Endodermal cell (in vitro differentiated cells): Measurements from ENCODE around the gene MAD2L1BP. TPM values are rescaled to one million over a fixed set of nuclear protein-coding genes. Genes with fewer than 3 reads are reported as not detected.

Experiments used
- DNase-seq: peaks from one replicate; pipeline ENCODE4 v3.0.0-alpha.2; 2017
- H3K27ac ChIP-seq: 2 replicates; pipeline ENCODE4 v1.5.1; 2013; ENCODE audit warnings: mild to moderate bottlenecking, low read depth, low read length, moderate library complexity
- H3K27me3 ChIP-seq: 2 replicates; pipeline ENCODE4 v1.6.1; 2013; ENCODE audit warnings: mild to moderate bottlenecking, low read length, moderate library complexity; ENCODE audit not compliant: insufficient read depth, control insufficient read depth, poor library complexity, severe bottlenecking
- H3K36me3 ChIP-seq: 2 replicates; pipeline ENCODE4 v1.7.0; 2013; ENCODE audit warnings: mild to moderate bottlenecking, low read length, moderate library complexity; ENCODE audit not compliant: control insufficient read depth, insufficient read depth
- H3K4me1 ChIP-seq: one replicate; pipeline ENCODE4 v1.7.0; 2013; ENCODE audit warnings: low read length; ENCODE audit not compliant: control insufficient read depth, insufficient read depth
- H3K4me3 ChIP-seq: 2 replicates; pipeline ENCODE4 v1.5.1; 2013; ENCODE audit warnings: mild to moderate bottlenecking, low read length, moderate library complexity
- H3K9ac ChIP-seq: 2 replicates; pipeline ENCODE4 v1.6.1; 2013; ENCODE audit warnings: mild to moderate bottlenecking, low read length, moderate library complexity; ENCODE audit not compliant: poor library complexity, severe bottlenecking; ENCODE audit errors: extremely low read depth
- H3K9me3 ChIP-seq: 2 replicates; pipeline ENCODE4 v1.6.1; 2013; ENCODE audit warnings: mild to moderate bottlenecking, low read length, moderate library complexity; ENCODE audit not compliant: control insufficient read depth
- H3K27ac Mint-ChIP-seq: 2 replicates; pipeline ENCODE4 v1.8.0; 2020; ENCODE audit warnings: mixed read lengths
- H3K27me3 Mint-ChIP-seq: 2 replicates; pipeline ENCODE4 v1.8.0; 2021; ENCODE audit warnings: mild to moderate bottlenecking, mixed read lengths; ENCODE audit not compliant: insufficient read depth
- H3K36me3 Mint-ChIP-seq: 2 replicates; pipeline ENCODE4 v1.8.0; 2020; ENCODE audit warnings: low read depth, mixed read lengths
- H3K4me1 Mint-ChIP-seq: 2 replicates; pipeline ENCODE4 v1.8.0; 2020; ENCODE audit warnings: mixed read lengths
- H3K4me3 Mint-ChIP-seq: 2 replicates; pipeline ENCODE4 v1.8.0; 2020; ENCODE audit warnings: mild to moderate bottlenecking, moderate library complexity, mixed read lengths
- H3K9me3 Mint-ChIP-seq: 2 replicates; pipeline ENCODE4 v1.8.0; 2020; ENCODE audit warnings: mild to moderate bottlenecking, mixed read lengths
- WGBS, 2 experiments: methylation state at CpG; one replicate each; pipeline versions ENCODE4 v1.1.5 to v1.1.7; 2013; ENCODE audit warnings: missing lambda C conversion rate in 2 of 2, mixed read lengths in 1 of 2; ENCODE audit not compliant: insufficient coverage in 1 of 2, insufficient read length in 1 of 2; 5-methylcytosine and 5-hydroxymethylcytosine counted together
- total RNA-seq, 2 donors: library from RNA; stranded (reverse); fragmentation: NEBNext Ultra II Directional in 1 of 2; extraction: Animal tissue kit (Norgen Biotek cat#: 25700) in 1 of 2; gene quantifications; 2 replicates in 1 of 2; 3 replicates in 1 of 2; pipeline ENCODE4 v1.2.1, GENCODE V29; 2021
- TF ChIP-seq, protein P1 (sequence below): fragments of 200-600 bp; sonication (generic); conservative IDR thresholded peaks from 2 replicates; pipeline ENCODE4 v1.5.0; 2021; ENCODE audit warnings: antibody characterized with exemption, mild to moderate bottlenecking

The MAD2L1BP gene
- total RNA-seq, 2 donors from 2014 or later = 32.7 to 41.5 TPM

DNA sequence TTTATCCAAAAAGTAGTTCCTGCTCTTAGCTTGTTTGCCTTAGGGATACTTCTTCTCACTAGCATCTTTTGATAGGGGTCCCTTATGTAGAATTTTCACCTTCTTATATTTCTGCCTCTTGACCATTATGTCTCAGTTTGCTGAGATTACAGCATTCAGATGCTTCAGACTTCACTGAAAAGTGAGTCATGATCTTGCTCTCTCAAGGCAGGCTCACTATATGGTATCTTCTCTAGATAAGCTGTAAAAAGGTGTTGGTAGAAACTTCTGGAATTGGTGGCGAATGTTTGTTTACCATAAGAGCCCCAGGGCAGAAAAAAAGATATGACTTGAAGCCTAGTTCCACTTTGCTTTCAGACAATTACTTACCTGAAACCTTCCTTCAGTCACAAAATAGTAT lies 26.2 kb upstream of the MAD2L1BP start:
- no peaks in the 10 kb centered on the region for H3K9me3 ChIP-seq

DNA sequence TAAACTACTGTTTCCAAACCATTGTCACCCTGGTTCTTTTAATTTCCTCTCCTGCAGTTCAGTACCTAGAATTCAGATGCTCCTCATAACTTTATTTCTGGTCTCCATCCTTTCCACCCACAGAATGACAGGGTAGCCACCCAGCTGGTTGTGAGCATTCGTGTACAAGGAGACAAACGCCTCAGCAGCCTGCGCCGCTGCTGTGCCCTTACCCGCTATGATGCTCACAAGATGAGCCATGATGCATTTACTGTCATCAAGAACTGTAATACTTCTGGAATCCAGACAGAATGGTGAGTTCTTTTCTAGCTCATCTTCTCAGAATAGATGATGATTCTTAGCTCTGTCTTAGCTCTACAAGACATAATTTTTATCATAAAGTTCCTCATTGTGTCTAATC lies 25.2 kb upstream of the MAD2L1BP start:
- 92 to 96% methylated on average over 5 of the region's 5 CpGs for WGBS, 2 experiments
- no peaks in the 10 kb centered on the region for H3K4me1 ChIP-seq
- H3K27me3 ChIP-seq = no peaks in the 10 kb centered on the region
- H3K9me3 Mint-ChIP-seq = no peaks in the 10 kb centered on the region
- H3K27me3 Mint-ChIP-seq = no peaks in the 10 kb centered on the region
- TF ChIP-seq, protein P1, sequence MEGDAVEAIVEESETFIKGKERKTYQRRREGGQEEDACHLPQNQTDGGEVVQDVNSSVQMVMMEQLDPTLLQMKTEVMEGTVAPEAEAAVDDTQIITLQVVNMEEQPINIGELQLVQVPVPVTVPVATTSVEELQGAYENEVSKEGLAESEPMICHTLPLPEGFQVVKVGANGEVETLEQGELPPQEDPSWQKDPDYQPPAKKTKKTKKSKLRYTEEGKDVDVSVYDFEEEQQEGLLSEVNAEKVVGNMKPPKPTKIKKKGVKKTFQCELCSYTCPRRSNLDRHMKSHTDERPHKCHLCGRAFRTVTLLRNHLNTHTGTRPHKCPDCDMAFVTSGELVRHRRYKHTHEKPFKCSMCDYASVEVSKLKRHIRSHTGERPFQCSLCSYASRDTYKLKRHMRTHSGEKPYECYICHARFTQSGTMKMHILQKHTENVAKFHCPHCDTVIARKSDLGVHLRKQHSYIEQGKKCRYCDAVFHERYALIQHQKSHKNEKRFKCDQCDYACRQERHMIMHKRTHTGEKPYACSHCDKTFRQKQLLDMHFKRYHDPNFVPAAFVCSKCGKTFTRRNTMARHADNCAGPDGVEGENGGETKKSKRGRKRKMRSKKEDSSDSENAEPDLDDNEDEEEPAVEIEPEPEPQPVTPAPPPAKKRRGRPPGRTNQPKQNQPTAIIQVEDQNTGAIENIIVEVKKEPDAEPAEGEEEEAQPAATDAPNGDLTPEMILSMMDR = no peak
- no peak overlapping the region for H3K4me3 ChIP-seq
- H3K36me3 ChIP-seq = peaks cover 67% of the 10 kb centered on the region
- no peak overlapping the region for H3K9ac ChIP-seq
- H3K36me3 Mint-ChIP-seq = peaks cover 20% of the 10 kb centered on the region
- peaks cover 3% of the 10 kb centered on the region for H3K4me1 Mint-ChIP-seq
- H3K27ac Mint-ChIP-seq = no peak overlapping the region
- no peak overlapping the region for H3K4me3 Mint-ChIP-seq
- no peak for DNase-seq
- H3K9me3 ChIP-seq = no peaks in the 10 kb centered on the region
- H3K27ac ChIP-seq = no peak overlapping the region

More for the DNA sequence above, 26.2 kb upstream of the MAD2L1BP start:
- H3K36me3 Mint-ChIP-seq = peaks cover 19% of the 10 kb centered on the region
- H3K27me3 Mint-ChIP-seq = no peaks in the 10 kb centered on the region
- Histone ChIP-seq H3K9ac (no peak overlapping the region), H3K4me3 (no peak overlapping the region), H3K27ac (no peak overlapping the region), H3K4me1 (no peaks in the 10 kb centered on the region), H3K36me3 (peaks cover 67% of the 10 kb centered on the region), H3K27me3 (no peaks in the 10 kb centered on the region)
- WGBS, 2 experiments = 83% methylated on average over 1 of the region's 1 CpG; no CpG with 5 or more reads in 1 of the 2 experiments
- peaks cover 3% of the 10 kb centered on the region for H3K4me1 Mint-ChIP-seq
- no peak overlapping the region for H3K4me3 Mint-ChIP-seq
- TF ChIP-seq, protein P1 = no peak
- DNase-seq = no peak
- no peak overlapping the region for H3K27ac Mint-ChIP-seq
- H3K9me3 Mint-ChIP-seq = no peaks in the 10 kb centered on the region

DNA sequence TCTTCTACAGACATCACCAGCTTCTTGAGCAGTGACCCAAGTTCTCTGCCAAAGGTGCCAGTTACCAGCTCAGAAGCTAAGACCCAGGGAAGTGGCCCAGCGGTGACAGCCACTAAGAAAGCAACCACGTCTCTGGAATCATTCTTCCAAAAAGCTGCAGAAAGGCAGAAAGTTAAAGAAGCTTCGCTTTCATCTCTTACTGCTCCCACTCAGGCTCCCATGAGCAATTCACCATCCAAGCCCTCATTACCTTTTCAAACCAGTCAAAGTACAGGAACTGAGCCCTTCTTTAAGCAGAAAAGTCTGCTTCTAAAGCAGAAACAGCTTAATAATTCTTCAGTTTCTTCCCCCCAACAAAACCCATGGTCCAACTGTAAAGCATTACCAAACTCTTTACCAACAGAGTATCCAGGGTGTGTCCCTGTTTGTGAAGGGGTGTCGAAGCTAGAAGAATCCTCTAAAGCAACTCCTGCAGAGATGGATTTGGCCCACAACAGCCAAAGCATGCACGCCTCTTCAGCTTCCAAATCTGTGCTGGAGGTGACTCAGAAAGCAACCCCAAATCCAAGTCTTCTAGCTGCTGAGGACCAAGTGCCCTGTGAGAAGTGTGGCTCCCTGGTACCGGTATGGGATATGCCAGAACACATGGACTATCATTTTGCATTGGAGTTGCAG lies 21.8 kb upstream of the MAD2L1BP start:
- H3K27ac ChIP-seq = no peak overlapping the region
- Mint-ChIP-seq H3K4me1 (peaks cover 3% of the 10 kb centered on the region), H3K27ac (no peak overlapping the region), H3K4me3 (no peak overlapping the region), H3K36me3 (peaks cover 17% of the 10 kb centered on the region), H3K27me3 (no peaks in the 10 kb centered on the region), H3K9me3 (no peaks in the 10 kb centered on the region)
- peaks cover 68% of the 10 kb centered on the region for H3K36me3 ChIP-seq
- no peaks in the 10 kb centered on the region for H3K4me1 ChIP-seq
- H3K4me3 ChIP-seq = no peak overlapping the region
- H3K27me3 ChIP-seq = no peaks in the 10 kb centered on the region
- no peaks in the 10 kb centered on the region for H3K9me3 ChIP-seq
- H3K9ac ChIP-seq = no peak overlapping the region
- 93 to 98% methylated on average over 5 to 6 of the region's 6 CpGs for WGBS, 2 experiments
- DNase-seq = no peak
- TF ChIP-seq, protein P1 = no peak
